Prostate gland (tissue), 2 donors: ENCODE measurements around the gene RAB18. TPM values are rescaled to one million over a fixed set of nuclear protein-coding genes. Genes with fewer than 3 reads are reported as not detected.
A peak's percentile ranks its signal among the peaks of the same experiment; 100 is the strongest.
"Not testable (repeated sequence)": the region's sequence is repeated elsewhere in the genome, so short reads cannot be mapped to it uniquely, and the experiment has no call there.

Experiments
- DNase-seq: peaks from one replicate; pipeline ENCODE4 v3.0.0-alpha.2; 2019; ENCODE audit warnings: low spot score
- H3K27ac ChIP-seq, 2 donors: fragments of 200-600 bp; sonication (generic); 2 replicates each; pipeline ENCODE4 v1.5.1; 2017 to 2019
- H3K27me3 ChIP-seq: fragments of 200-600 bp; sonication (generic); replicated peaks from 2 replicates; pipeline ENCODE4 v1.5.1; 2019; ENCODE audit not compliant: insufficient read depth
- H3K36me3 ChIP-seq, 2 donors: fragments of 200-600 bp; sonication (generic); 1 replicate in 1 of 2; 2 replicates in 1 of 2; pipeline versions ENCODE4 v1.5.1 to v1.8.1; 2017 to 2019
- H3K4me1 ChIP-seq: fragments of 200-600 bp; sonication (generic); replicated peaks from 2 replicates; pipeline ENCODE4 v1.5.1; 2019
- H3K4me3 ChIP-seq, 2 donors: fragments of 200-600 bp; sonication (generic); 2 replicates each; pipeline ENCODE4 v1.5.1; 2017 to 2019
- H3K9me3 ChIP-seq: fragments of 200-600 bp; sonication (generic); 2 replicates; pipeline ENCODE4 v1.5.1; 2017
- CTCF ChIP-seq, 4 experiments: fragments of 200-600 bp in 2 of 4; fragments of 450-650 bp in 2 of 4; sonication (generic) in 2 of 4; IDR thresholded peaks; 1 replicate in 3 of 4; 2 replicates in 1 of 4; pipeline ENCODE4 v1.5.1; 2016 to 2019; ENCODE audit warnings: antibody characterized with exemption in 4 of 4, mild to moderate bottlenecking in 2 of 4, moderate library complexity in 2 of 4
- POLR2A ChIP-seq: fragments of 450-650 bp; IDR thresholded peaks from one replicate; pipeline ENCODE4 v1.6.1; 2016; ENCODE audit warnings: antibody characterized with exemption, mild to moderate bottlenecking
- POLR2AphosphoS5 ChIP-seq: sonication (generic); formaldehyde crosslinking; IDR thresholded peaks from one replicate; pipeline ENCODE4 v1.6.1; 2017; ENCODE audit warnings: antibody characterized with exemption
- WGBS: methylation state at CpG from one replicate; pipeline ENCODE4 v1.1.5; 2018; 5-methylcytosine and 5-hydroxymethylcytosine counted together
- intact Hi-C: fragments of 100-400 bp; cut with DNase I; formaldehyde crosslinking; loops from one replicate; pipeline ENCODE4 v1.14.2; 2022
- total RNA-seq, 2 donors: library from RNA; depleted of rRNA; stranded (reverse); fragments of >200 nt; gene quantifications; one replicate each; pipeline ENCODE4 v1.1.0, GENCODE V29; 2016

Gene RAB18
- total RNA-seq, 2 donors from 2014 or later: 53.5 to 62.6 TPM

- intact Hi-C loops: no loop called here
- H3K27me3 ChIP-seq: no peaks in the 10 kb centered on the region
- no peaks in the 10 kb centered on the region for H3K9me3 ChIP-seq
- DNase-seq: no peak
- H3K27ac ChIP-seq: no peak overlapping the region
- TF ChIP-seq CTCF (IDR thresholded peaks at IDR 0.05): no peak
- no peak for TF ChIP-seq POLR2AphosphoS5
- no peak for TF ChIP-seq POLR2A
- 59% methylated on average over 5 of the region's 5 CpGs for WGBS
- no peaks in the 10 kb centered on the region for H3K36me3 ChIP-seq
- H3K4me1 ChIP-seq: peaks cover 3% of the 10 kb centered on the region
- H3K4me3 ChIP-seq: no peak overlapping the region
Measured at GRCh38 chr10:27500886-27501285, 3.2 kb upstream of the RAB18 start.

- intact Hi-C loops: no loop called here
- peak overlapping the region; percentile 85 to 93 for H3K27ac ChIP-seq
- H3K4me1 ChIP-seq: peaks cover 4% of the 10 kb centered on the region
- peak overlapping the region; percentile 55 to 84 for H3K4me3 ChIP-seq
- H3K9me3 ChIP-seq: no peaks in the 10 kb centered on the region
- no peak for TF ChIP-seq CTCF (IDR thresholded peaks at IDR 0.05)
- TF ChIP-seq POLR2AphosphoS5: no peak
- TF ChIP-seq POLR2A: no peak
- no peaks in the 10 kb centered on the region for H3K27me3 ChIP-seq
- 35% methylated on average over 4 of the region's 4 CpGs for WGBS
- H3K36me3 ChIP-seq: no peaks in the 10 kb centered on the region
- no peak for DNase-seq
Measured at GRCh38 chr10:27503498-27504006, 552 bp upstream of the RAB18 start.

- no peak for DNase-seq
- TF ChIP-seq POLR2A (no peak), CTCF (IDR thresholded peaks at IDR 0.05) (no peak), POLR2AphosphoS5 (no peak)
- peak overlapping the region; percentile 55 to 84 for H3K4me3 ChIP-seq
- intact Hi-C loops: no loop called here
- peak overlapping the region; percentile 85 to 93 for H3K27ac ChIP-seq
- WGBS: 2% methylated on average over 13 of the region's 13 CpGs
- no peaks in the 10 kb centered on the region for H3K36me3 ChIP-seq
- no peaks in the 10 kb centered on the region for H3K27me3 ChIP-seq
- no peaks in the 10 kb centered on the region for H3K9me3 ChIP-seq
- peaks cover 4% of the 10 kb centered on the region for H3K4me1 ChIP-seq
Measured at GRCh38 chr10:27504808-27505460, 830 bp downstream of the RAB18 start.

GRCh38 chr10:27505537-27505936, 1.4 kb downstream of the RAB18 start:
- peak overlapping the region; percentile 85 to 93 for H3K27ac ChIP-seq
- H3K4me1 ChIP-seq, intact Hi-C loops, H3K27me3 ChIP-seq, DNase-seq, H3K9me3 ChIP-seq, H3K36me3 ChIP-seq: not testable (repeated sequence)
- 90% methylated on average over 15 of the region's 15 CpGs for WGBS
- peak overlapping the region; percentile 55 to 84 for H3K4me3 ChIP-seq

- no peaks in the 10 kb centered on the region for H3K27me3 ChIP-seq
- no peaks in the 10 kb centered on the region for H3K9me3 ChIP-seq
- H3K27ac ChIP-seq: no peak overlapping the region
- no peaks in the 10 kb centered on the region for H3K36me3 ChIP-seq
- peaks cover 4% of the 10 kb centered on the region for H3K4me1 ChIP-seq
- WGBS: 74% methylated on average over 4 of the region's 4 CpGs
- no peak for DNase-seq
- no peak overlapping the region for H3K4me3 ChIP-seq
- no peak for TF ChIP-seq POLR2A
- TF ChIP-seq POLR2AphosphoS5: no peak
- TF ChIP-seq CTCF (IDR thresholded peaks at IDR 0.05): no peak
- intact Hi-C loops: no loop called here
Measured at GRCh38 chr10:27506280-27506679, 2.2 kb downstream of the RAB18 start.
